ENCODE data around the gene USP35.

USP35 gene

DNA sequence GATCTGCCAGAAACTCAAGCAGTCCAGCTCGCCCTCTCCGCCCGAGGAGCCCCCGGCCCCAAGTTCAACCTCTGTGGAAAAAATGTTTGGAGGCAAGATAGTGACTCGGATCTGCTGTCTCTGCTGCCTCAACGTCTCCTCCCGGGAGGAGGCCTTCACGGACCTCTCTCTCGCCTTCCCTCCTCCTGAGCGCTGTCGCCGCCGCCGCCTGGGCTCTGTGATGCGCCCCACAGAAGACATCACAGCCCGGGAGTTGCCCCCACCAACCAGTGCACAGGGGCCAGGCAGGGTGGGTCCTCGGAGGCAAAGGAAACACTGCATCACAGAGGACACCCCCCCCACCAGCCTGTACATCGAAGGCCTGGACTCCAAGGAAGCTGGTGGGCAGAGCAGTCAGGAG lies 20.8 kb downstream of the USP35 start:
- no peaks in the 10 kb centered on the region for H3K9me3 ChIP-seq (replicated peaks; ENCODE audit: insufficient read depth, low read length)

DNA sequence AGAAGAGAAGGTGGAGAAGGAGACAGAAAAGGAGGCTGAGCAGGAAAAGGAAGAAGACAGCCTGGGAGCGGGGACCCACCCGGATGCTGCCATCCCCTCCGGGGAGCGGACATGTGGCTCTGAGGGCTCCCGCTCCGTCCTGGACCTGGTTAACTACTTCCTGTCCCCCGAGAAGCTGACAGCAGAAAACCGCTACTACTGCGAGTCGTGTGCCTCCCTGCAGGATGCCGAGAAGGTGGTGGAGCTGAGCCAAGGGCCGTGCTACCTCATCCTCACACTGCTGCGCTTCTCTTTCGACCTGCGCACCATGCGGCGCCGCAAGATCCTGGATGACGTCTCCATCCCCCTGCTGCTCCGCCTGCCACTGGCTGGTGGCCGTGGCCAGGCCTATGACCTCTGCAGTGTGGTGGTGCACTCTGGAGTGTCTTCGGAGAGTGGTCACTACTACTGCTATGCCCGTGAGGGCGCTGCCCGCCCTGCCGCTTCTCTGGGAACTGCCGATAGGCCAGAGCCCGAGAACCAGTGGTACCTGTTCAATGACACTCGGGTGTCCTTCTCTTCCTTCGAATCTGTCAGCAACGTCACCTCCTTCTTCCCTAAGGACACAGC lies 21.4 kb downstream of the USP35 start:
- Histone ChIP-seq H2AFZ (ENCODE audit: low read length) (no peak overlapping the region), H3K4me3 (ENCODE audit: low read length) (no peak overlapping the region), H3K79me2 (ENCODE audit: low read length) (no peaks in the 10 kb centered on the region), H3K36me3 (replicated peaks; ENCODE audit: insufficient read depth, low read length) (no peaks in the 10 kb centered on the region), H4K20me1 (ENCODE audit: insufficient read depth, low read length) (no peaks in the 10 kb centered on the region), H3K4me1 (ENCODE audit: low read length) (no peaks in the 10 kb centered on the region), H3K27ac (ENCODE audit: low read length) (no peak overlapping the region), H3K9me3 (replicated peaks; ENCODE audit: insufficient read depth, low read length) (no peaks in the 10 kb centered on the region), H3K9me2 (replicated peaks; ENCODE audit: insufficient read depth, low read length) (no peaks in the 10 kb centered on the region), H3K9ac (ENCODE audit: low read length) (no peak overlapping the region), H3F3A (ENCODE audit: insufficient read depth, low read length) (no peaks in the 10 kb centered on the region), H3K27me3 (replicated peaks; ENCODE audit: insufficient read depth, low read length) (no peaks in the 10 kb centered on the region), H3K4me2 (ENCODE audit: low read depth, low read length) (no peak overlapping the region)
- DNase-seq = no peak
- TF ChIP-seq EZH2phosphoT487 (IDR thresholded peaks at IDR 0.05; ENCODE audit: low read length) (no peak), EZH2 (optimal IDR thresholded peaks at IDR 0.05; ENCODE audit: low read depth, low read length) (no peak)
- TF ChIP-seq, protein P1, sequence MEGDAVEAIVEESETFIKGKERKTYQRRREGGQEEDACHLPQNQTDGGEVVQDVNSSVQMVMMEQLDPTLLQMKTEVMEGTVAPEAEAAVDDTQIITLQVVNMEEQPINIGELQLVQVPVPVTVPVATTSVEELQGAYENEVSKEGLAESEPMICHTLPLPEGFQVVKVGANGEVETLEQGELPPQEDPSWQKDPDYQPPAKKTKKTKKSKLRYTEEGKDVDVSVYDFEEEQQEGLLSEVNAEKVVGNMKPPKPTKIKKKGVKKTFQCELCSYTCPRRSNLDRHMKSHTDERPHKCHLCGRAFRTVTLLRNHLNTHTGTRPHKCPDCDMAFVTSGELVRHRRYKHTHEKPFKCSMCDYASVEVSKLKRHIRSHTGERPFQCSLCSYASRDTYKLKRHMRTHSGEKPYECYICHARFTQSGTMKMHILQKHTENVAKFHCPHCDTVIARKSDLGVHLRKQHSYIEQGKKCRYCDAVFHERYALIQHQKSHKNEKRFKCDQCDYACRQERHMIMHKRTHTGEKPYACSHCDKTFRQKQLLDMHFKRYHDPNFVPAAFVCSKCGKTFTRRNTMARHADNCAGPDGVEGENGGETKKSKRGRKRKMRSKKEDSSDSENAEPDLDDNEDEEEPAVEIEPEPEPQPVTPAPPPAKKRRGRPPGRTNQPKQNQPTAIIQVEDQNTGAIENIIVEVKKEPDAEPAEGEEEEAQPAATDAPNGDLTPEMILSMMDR (IDR thresholded peaks at IDR 0.05; ENCODE audit: low read length) = no peak

More for the DNA sequence above, 20.8 kb downstream of the USP35 start:
- H3K36me3 ChIP-seq (replicated peaks; ENCODE audit: insufficient read depth, low read length) = no peaks in the 10 kb centered on the region
- no peak overlapping the region for H3K27ac ChIP-seq (ENCODE audit: low read length)
- DNase-seq = no peak
- H3K79me2 ChIP-seq (ENCODE audit: low read length) = no peaks in the 10 kb centered on the region
- no peak overlapping the region for H3K4me3 ChIP-seq (ENCODE audit: low read length)
- no peaks in the 10 kb centered on the region for H3K27me3 ChIP-seq (replicated peaks; ENCODE audit: insufficient read depth, low read length)
- H3K4me2 ChIP-seq (ENCODE audit: low read depth, low read length) = no peak overlapping the region
- H3F3A ChIP-seq (ENCODE audit: insufficient read depth, low read length) = no peaks in the 10 kb centered on the region
- no peak overlapping the region for H3K9ac ChIP-seq (ENCODE audit: low read length)
- no peak overlapping the region for H2AFZ ChIP-seq (ENCODE audit: low read length)
- H3K9me2 ChIP-seq (replicated peaks; ENCODE audit: insufficient read depth, low read length) = no peaks in the 10 kb centered on the region
- H4K20me1 ChIP-seq (ENCODE audit: insufficient read depth, low read length) = no peaks in the 10 kb centered on the region
- TF ChIP-seq EZH2phosphoT487 (IDR thresholded peaks at IDR 0.05; ENCODE audit: low read length) (no peak), EZH2 (optimal IDR thresholded peaks at IDR 0.05; ENCODE audit: low read depth, low read length) (no peak)
- TF ChIP-seq, protein P1 (IDR thresholded peaks at IDR 0.05; ENCODE audit: low read length) = no peak
- no peaks in the 10 kb centered on the region for H3K4me1 ChIP-seq (ENCODE audit: low read length)

DNA sequence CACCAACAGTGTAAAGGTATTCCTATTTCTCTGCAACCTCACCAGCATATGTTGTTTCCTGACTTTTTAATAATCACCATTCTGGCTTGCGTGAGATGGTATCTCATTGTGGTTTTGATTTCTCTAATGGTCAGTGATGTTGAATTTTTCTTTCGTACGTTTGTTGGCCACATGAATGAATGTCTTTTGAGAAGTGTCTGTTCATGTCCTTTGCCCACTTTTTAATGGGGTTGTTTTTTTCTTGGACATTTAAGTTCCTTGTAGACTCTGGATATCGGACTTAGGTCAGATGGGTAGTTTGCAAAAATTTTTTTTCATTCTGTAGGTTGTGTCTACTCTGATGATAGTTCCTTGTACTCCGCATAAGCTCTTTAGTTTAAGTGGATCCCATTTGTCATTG lies 22.8 kb downstream of the USP35 start:
- Histone ChIP-seq H3K9me2 (replicated peaks; ENCODE audit: insufficient read depth, low read length) (no peaks in the 10 kb centered on the region), H3F3A (ENCODE audit: insufficient read depth, low read length) (no peaks in the 10 kb centered on the region), H4K20me1 (ENCODE audit: insufficient read depth, low read length) (no peaks in the 10 kb centered on the region), H3K27me3 (replicated peaks; ENCODE audit: insufficient read depth, low read length) (no peaks in the 10 kb centered on the region), H3K9me3 (replicated peaks; ENCODE audit: insufficient read depth, low read length) (no peaks in the 10 kb centered on the region), H3K79me2 (ENCODE audit: low read length) (no peaks in the 10 kb centered on the region), H3K4me1 (ENCODE audit: low read length) (no peaks in the 10 kb centered on the region), H3K4me2 (ENCODE audit: low read depth, low read length) (no peak overlapping the region), H3K27ac (ENCODE audit: low read length) (no peak overlapping the region), H3K36me3 (replicated peaks; ENCODE audit: insufficient read depth, low read length) (no peaks in the 10 kb centered on the region), H3K9ac (ENCODE audit: low read length) (no peak overlapping the region), H3K4me3 (ENCODE audit: low read length) (no peak overlapping the region), H2AFZ (ENCODE audit: low read length) (no peak overlapping the region)
- DNase-seq = no peak
- TF ChIP-seq EZH2 (optimal IDR thresholded peaks at IDR 0.05; ENCODE audit: low read depth, low read length) (no peak), EZH2phosphoT487 (IDR thresholded peaks at IDR 0.05; ENCODE audit: low read length) (no peak)
- TF ChIP-seq, protein P1 (IDR thresholded peaks at IDR 0.05; ENCODE audit: low read length) = no peak
